ENCODE results near the gene OS9. TPM values are rescaled to one million over a fixed set of nuclear protein-coding genes. Genes with fewer than 3 reads are reported as not detected.

The OS9 gene
- total RNA-seq, 1 donor from 2014 or later, result 284 TPM

DNA sequence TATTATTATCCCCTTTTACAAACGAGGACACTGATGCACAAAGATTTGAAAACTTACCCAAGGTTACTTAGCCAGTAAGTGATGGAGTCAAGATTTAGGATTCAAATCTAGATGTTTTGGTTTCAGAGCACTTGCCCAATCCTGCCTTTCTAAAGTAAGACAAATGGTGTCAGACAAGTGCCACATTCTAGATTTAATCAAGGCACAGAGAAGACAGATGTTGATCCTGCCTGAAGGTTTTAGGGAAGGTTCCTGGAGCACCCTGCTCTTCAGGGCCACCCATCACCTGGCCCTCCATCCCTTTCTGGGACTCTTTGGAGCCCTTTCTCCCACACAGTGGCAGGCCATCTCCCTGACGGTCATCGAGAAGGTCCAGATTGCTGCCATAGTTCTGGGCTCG is 63.8 kb downstream of the OS9 start:
- Mint-ChIP-seq H3K36me3 (ENCODE audit: low read depth) (peaks cover 12% of the 10 kb centered on the region), H3K4me3 (ENCODE audit: unreplicated experiment) (no peak overlapping the region), H3K27ac (ENCODE audit: unreplicated experiment) (no peak overlapping the region), H3K27me3 (ENCODE audit: low read depth) (peaks cover 2% of the 10 kb centered on the region), H3K9me3 (ENCODE audit: low read depth) (no peaks in the 10 kb centered on the region), H3K4me1 (ENCODE audit: low read depth) (peaks cover 22% of the 10 kb centered on the region)
- no peak for DNase-seq (ENCODE audit: low spot score)
- TF ChIP-seq, protein P1, sequence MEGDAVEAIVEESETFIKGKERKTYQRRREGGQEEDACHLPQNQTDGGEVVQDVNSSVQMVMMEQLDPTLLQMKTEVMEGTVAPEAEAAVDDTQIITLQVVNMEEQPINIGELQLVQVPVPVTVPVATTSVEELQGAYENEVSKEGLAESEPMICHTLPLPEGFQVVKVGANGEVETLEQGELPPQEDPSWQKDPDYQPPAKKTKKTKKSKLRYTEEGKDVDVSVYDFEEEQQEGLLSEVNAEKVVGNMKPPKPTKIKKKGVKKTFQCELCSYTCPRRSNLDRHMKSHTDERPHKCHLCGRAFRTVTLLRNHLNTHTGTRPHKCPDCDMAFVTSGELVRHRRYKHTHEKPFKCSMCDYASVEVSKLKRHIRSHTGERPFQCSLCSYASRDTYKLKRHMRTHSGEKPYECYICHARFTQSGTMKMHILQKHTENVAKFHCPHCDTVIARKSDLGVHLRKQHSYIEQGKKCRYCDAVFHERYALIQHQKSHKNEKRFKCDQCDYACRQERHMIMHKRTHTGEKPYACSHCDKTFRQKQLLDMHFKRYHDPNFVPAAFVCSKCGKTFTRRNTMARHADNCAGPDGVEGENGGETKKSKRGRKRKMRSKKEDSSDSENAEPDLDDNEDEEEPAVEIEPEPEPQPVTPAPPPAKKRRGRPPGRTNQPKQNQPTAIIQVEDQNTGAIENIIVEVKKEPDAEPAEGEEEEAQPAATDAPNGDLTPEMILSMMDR (IDR thresholded peaks at IDR 0.05), result no peak

DNA sequence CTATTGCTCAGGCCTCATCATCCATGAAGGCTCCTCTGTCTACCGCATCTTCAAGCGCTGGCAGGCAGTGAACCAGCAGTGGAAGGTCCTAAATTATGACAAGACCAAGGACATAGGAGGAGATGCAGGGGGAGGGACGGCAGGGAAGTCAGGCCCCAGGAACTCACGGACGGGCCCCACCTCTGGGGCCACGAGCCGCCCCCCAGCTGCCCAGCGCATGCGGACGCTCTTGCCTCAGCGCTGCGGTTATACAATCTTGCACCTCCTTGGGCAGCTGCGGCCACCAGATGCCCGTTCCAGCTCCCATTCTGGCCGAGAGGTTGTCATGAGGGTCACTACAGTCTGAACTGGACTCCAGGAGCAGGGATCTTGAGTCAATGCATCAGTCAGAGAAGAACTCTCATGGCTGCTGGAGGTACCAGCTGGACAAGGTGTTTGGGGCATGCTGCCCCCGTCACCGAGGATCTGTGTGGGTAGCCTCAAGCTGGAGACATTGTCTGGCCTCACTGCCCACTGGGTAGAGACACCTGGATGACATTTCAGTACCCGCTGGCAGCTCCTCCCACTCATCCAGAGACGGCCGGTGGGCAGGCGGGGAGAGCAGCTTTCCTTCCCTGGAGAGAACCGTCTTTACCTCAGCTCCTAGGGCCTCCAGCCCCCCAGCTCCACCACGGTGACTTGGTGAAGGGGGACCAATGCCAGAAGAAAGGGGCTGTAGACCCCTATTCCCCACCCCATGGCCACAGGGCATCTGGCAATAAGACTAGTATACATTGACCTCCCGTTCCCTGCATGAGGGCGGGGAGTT is 64.8 kb downstream of the OS9 start:
- Mint-ChIP-seq H3K36me3 (ENCODE audit: low read depth) (peaks cover 12% of the 10 kb centered on the region), H3K4me3 (ENCODE audit: unreplicated experiment) (no peak overlapping the region), H3K4me1 (ENCODE audit: low read depth) (peaks cover 19% of the 10 kb centered on the region), H3K27me3 (ENCODE audit: low read depth) (peaks cover 10% of the 10 kb centered on the region), H3K27ac (ENCODE audit: unreplicated experiment) (no peak overlapping the region), H3K9me3 (ENCODE audit: low read depth) (no peaks in the 10 kb centered on the region)
- DNase-seq (ENCODE audit: low spot score), result no peak
- TF ChIP-seq, protein P1 (IDR thresholded peaks at IDR 0.05), result no peak

DNA sequence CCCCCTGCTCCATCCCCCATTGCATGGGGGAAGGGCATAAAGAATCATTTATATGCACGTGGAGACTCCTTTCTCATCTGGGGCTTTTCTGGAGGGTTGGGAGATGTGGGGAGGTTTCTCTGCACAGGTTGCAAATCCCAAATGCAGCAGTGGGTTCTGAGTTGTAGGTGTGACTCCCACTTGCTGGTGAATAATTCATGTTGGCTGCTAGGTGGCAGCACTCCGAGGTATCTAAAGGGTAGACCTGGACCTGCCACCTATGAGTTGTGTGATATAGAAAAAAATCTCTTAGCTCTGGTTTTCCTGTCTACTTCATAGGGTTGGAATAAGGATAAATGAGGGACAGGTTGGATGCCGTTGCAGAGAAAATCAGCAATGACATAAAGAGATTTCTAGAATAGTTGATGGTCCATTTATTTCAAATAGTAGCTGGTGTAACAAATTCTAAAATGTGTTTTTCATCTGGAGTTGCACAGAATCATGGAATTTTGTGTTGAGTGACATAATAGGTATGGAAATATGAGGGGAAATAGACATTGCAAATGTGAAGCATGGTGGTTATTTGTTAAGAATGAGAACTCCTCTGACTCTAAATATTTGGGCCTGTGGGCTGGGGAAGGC is 65.5 kb downstream of the OS9 start:
- TF ChIP-seq, protein P1 (IDR thresholded peaks at IDR 0.05), result peak; percentile 70
- no peak overlapping the region for H3K27ac Mint-ChIP-seq (ENCODE audit: unreplicated experiment)
- no peak overlapping the region for H3K4me3 Mint-ChIP-seq (ENCODE audit: unreplicated experiment)
- peaks cover 18% of the 10 kb centered on the region for H3K27me3 Mint-ChIP-seq (ENCODE audit: low read depth)
- H3K9me3 Mint-ChIP-seq (ENCODE audit: low read depth), result no peaks in the 10 kb centered on the region
- peaks cover 18% of the 10 kb centered on the region for H3K4me1 Mint-ChIP-seq (ENCODE audit: low read depth)
- no peak for DNase-seq (ENCODE audit: low spot score)
- H3K36me3 Mint-ChIP-seq (ENCODE audit: low read depth), result peaks cover 15% of the 10 kb centered on the region

DNA sequence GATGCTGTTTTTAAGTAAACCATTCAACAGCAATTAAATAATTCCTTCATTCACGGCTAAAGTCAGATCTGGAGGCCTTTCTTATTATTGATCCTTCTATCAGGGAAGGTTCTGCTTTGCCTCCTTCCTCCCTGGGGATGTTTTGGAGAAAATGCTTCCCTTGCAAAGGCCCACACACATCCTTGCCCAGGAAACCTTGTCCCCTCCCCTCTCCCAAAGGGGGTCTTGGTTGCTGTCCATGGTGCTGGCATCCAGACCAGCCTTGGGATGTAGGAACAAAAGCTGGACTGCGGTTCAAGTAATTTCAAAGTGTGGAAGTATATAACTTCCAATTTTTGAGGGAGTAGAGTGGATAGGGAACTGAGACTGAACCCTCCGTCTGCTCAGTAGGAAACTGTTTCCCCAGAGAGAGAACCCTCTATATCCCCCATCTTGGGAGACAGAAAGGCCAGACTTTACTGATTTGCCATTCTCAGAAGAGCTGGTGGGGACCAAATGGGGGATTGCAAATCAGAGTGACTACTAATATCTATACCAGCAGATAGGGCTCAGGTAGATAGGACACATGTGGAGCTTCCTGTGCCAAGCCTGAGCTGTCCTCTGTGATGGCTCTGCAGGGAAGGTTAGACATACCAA is 66.5 kb downstream of the OS9 start:
- TF ChIP-seq, protein P1 (IDR thresholded peaks at IDR 0.05), result no peak
- Mint-ChIP-seq H3K27me3 (ENCODE audit: low read depth) (peaks cover 26% of the 10 kb centered on the region), H3K4me3 (ENCODE audit: unreplicated experiment) (no peak overlapping the region), H3K27ac (ENCODE audit: unreplicated experiment) (no peak overlapping the region), H3K36me3 (ENCODE audit: low read depth) (peaks cover 15% of the 10 kb centered on the region), H3K9me3 (ENCODE audit: low read depth) (no peaks in the 10 kb centered on the region), H3K4me1 (ENCODE audit: low read depth) (peaks cover 23% of the 10 kb centered on the region)
- no peak for DNase-seq (ENCODE audit: low spot score)

DNA sequence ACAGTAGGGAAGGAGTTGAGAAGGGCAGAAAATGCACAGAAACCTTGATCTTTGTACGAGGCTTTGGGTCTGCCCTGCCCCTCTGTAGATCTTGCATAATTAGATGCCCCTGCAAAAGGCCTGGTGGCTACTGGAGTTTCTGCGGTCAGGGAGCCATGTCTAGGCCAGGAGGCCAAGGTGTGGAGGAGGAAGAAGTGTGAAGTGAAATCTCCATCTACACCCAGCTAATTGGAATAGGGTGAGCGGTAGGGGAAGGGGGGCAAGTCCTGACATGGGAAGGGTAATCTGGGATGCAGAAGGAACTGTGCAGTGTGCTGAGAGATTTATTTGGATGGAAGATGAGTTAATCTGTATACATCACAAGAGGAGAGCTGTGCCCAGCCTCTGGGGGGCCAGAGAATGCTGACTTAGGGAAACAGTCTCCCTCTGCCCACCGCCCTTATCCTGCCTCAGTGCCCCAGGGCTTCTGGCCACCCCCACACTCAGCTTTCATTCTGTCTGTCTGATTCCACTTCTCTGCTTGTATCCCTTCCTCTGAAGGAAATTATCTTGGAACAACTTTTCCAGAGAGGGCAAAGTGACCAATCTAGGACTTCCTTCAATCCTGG is 67.6 kb downstream of the OS9 start:
- H3K27me3 Mint-ChIP-seq (ENCODE audit: low read depth), result peaks cover 32% of the 10 kb centered on the region
- peaks cover 25% of the 10 kb centered on the region for H3K4me1 Mint-ChIP-seq (ENCODE audit: low read depth)
- peaks cover 15% of the 10 kb centered on the region for H3K36me3 Mint-ChIP-seq (ENCODE audit: low read depth)
- TF ChIP-seq, protein P1 (IDR thresholded peaks at IDR 0.05), result no peak
- H3K4me3 Mint-ChIP-seq (ENCODE audit: unreplicated experiment), result no peak overlapping the region
- no peak overlapping the region for H3K27ac Mint-ChIP-seq (ENCODE audit: unreplicated experiment)
- H3K9me3 Mint-ChIP-seq (ENCODE audit: low read depth), result no peaks in the 10 kb centered on the region
- no peak for DNase-seq (ENCODE audit: low spot score)
